ENCODE measurements around the gene NDN. TPM values are rescaled to one million over a fixed set of nuclear protein-coding genes. Genes with fewer than 3 reads are reported as not detected.

The NDN gene
- total RNA-seq, 2 donors from 2014 or later, result 16.0 to 17.8 TPM

DNA sequence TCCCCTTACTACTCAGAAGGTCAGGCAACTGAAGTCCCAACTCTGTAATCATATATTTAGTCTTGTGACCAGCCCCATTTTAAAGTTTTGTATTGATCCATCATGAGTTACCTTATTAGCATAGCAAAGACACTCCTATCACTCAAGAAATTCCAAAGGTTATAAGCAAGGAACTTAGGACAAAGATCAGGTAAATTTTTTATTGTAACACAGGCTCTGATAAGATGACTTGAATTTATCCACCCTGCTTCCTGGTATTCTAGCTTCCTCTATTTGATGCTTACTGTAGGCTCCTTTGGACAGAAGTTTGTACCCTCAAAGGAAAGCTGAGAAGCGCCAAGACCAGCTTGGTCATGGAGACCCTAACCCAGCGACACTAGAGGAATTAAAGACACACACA, 8.2 kb upstream of the NDN start:
- no peak overlapping the region for H3K9ac ChIP-seq (ENCODE audit: low read depth in 2 of 2, low read length in 2 of 2)
- H3K4me1 ChIP-seq, result no peaks in the 10 kb centered on the region
- no peak overlapping the region for H3K4me3 ChIP-seq
- H3K27ac ChIP-seq, result no peak overlapping the region
- no peak for DNase-seq
- H3K27me3 ChIP-seq, result no peaks in the 10 kb centered on the region
- no peaks in the 10 kb centered on the region for H3K36me3 ChIP-seq
- intact Hi-C loops (cut with DNase I), result no loop called here
- H3K9me3 ChIP-seq, result no peaks in the 10 kb centered on the region
- no peak for TF ChIP-seq CTCF (IDR thresholded peaks at IDR 0.05)

DNA sequence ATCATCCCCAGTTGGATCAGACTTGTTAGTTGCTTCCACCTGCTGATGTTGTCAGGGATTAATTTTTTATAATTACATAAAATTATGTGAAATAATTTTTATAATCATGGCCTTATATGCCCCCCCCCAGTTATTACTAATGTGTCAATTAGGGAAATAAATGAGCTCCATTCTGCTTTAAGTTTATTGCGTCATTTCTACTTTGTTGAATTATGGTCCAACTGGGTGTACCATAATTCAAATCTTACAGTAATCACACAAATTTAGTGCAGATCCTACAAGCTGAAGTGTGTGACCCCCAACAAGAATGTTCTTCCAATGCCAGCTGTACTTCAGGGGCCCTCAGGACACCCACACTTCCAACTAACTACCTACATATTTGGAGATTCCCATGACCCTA, 7.5 kb upstream of the NDN start:
- DNase-seq, result no peak
- Histone ChIP-seq H3K36me3 (no peaks in the 10 kb centered on the region), H3K4me1 (no peaks in the 10 kb centered on the region), H3K9me3 (no peaks in the 10 kb centered on the region), H3K27ac (no peak overlapping the region), H3K9ac (ENCODE audit: low read depth in 2 of 2, low read length in 2 of 2) (no peak overlapping the region), H3K27me3 (no peaks in the 10 kb centered on the region), H3K4me3 (no peak overlapping the region)
- intact Hi-C loops (cut with DNase I), result no loop called here
- TF ChIP-seq CTCF (IDR thresholded peaks at IDR 0.05), result no peak

DNA sequence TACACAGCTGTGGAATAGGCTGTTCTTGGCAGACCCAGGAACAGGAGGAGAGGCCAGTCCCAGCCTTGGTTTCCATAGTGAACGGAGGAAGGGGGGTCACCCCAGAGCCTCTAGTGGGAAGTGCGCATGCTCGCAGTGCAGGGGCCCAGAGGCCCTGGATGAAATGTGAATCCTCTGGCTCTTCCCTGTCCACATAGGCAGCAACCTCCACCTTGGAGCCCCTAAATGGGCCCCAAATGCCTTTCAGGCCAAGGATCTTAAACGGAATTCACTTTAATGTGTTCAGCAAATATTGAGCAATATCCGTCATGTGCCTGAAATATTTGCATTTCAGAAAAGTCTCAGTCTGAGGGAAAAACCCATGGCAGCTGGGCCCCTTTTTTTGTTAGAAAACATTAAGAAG, 3.3 kb upstream of the NDN start:
- Histone ChIP-seq H3K4me3 (no peak overlapping the region), H3K4me1 (no peaks in the 10 kb centered on the region), H3K36me3 (no peaks in the 10 kb centered on the region), H3K9me3 (no peaks in the 10 kb centered on the region), H3K27me3 (no peaks in the 10 kb centered on the region), H3K9ac (ENCODE audit: low read depth in 2 of 2, low read length in 2 of 2) (no peak overlapping the region), H3K27ac (no peak overlapping the region)
- intact Hi-C loops (cut with DNase I), result no loop called here
- peak; percentile 52 for DNase-seq
- TF ChIP-seq CTCF (IDR thresholded peaks at IDR 0.05), result no peak

- intact Hi-C loops (cut with DNase I), result no loop called here
- Histone ChIP-seq H3K9me3 (no peaks in the 10 kb centered on the region), H3K27me3 (no peaks in the 10 kb centered on the region), H3K4me1 (no peaks in the 10 kb centered on the region), H3K9ac (ENCODE audit: low read depth in 2 of 2, low read length in 2 of 2) (no peak overlapping the region), H3K36me3 (no peaks in the 10 kb centered on the region), H3K27ac (no peak overlapping the region), H3K4me3 (no peak overlapping the region)
- no peak for DNase-seq
- no peak for TF ChIP-seq CTCF (IDR thresholded peaks at IDR 0.05)
These were observed 2.9 kb upstream of the NDN start for GRCh38 chr15:23690015-23690414.

- Histone ChIP-seq H3K27ac (no peak overlapping the region), H3K9me3 (no peaks in the 10 kb centered on the region), H3K4me3 (peak overlapping the region; percentile 48), H3K36me3 (no peaks in the 10 kb centered on the region), H3K4me1 (no peaks in the 10 kb centered on the region), H3K9ac (ENCODE audit: low read depth in 2 of 2, low read length in 2 of 2) (peak overlapping the region; percentile 46 to 60), H3K27me3 (no peaks in the 10 kb centered on the region)
- intact Hi-C loops (cut with DNase I), result no loop called here
- no peak for TF ChIP-seq CTCF (IDR thresholded peaks at IDR 0.05)
- DNase-seq, result peak; percentile 18
These were observed 501 bp downstream of the NDN start for GRCh38 chr15:23686466-23687142.
